ENCODE results near the gene FAT1.
A peak's percentile ranks its signal among the peaks of the same experiment; 100 is the strongest.
"Not testable (repeated sequence)": the region's sequence is repeated elsewhere in the genome, so short reads cannot be mapped to it uniquely, and the experiment has no call there.

Gene FAT1, protein sequence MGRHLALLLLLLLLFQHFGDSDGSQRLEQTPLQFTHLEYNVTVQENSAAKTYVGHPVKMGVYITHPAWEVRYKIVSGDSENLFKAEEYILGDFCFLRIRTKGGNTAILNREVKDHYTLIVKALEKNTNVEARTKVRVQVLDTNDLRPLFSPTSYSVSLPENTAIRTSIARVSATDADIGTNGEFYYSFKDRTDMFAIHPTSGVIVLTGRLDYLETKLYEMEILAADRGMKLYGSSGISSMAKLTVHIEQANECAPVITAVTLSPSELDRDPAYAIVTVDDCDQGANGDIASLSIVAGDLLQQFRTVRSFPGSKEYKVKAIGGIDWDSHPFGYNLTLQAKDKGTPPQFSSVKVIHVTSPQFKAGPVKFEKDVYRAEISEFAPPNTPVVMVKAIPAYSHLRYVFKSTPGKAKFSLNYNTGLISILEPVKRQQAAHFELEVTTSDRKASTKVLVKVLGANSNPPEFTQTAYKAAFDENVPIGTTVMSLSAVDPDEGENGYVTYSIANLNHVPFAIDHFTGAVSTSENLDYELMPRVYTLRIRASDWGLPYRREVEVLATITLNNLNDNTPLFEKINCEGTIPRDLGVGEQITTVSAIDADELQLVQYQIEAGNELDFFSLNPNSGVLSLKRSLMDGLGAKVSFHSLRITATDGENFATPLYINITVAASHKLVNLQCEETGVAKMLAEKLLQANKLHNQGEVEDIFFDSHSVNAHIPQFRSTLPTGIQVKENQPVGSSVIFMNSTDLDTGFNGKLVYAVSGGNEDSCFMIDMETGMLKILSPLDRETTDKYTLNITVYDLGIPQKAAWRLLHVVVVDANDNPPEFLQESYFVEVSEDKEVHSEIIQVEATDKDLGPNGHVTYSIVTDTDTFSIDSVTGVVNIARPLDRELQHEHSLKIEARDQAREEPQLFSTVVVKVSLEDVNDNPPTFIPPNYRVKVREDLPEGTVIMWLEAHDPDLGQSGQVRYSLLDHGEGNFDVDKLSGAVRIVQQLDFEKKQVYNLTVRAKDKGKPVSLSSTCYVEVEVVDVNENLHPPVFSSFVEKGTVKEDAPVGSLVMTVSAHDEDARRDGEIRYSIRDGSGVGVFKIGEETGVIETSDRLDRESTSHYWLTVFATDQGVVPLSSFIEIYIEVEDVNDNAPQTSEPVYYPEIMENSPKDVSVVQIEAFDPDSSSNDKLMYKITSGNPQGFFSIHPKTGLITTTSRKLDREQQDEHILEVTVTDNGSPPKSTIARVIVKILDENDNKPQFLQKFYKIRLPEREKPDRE (N-terminal part only)

DNA sequence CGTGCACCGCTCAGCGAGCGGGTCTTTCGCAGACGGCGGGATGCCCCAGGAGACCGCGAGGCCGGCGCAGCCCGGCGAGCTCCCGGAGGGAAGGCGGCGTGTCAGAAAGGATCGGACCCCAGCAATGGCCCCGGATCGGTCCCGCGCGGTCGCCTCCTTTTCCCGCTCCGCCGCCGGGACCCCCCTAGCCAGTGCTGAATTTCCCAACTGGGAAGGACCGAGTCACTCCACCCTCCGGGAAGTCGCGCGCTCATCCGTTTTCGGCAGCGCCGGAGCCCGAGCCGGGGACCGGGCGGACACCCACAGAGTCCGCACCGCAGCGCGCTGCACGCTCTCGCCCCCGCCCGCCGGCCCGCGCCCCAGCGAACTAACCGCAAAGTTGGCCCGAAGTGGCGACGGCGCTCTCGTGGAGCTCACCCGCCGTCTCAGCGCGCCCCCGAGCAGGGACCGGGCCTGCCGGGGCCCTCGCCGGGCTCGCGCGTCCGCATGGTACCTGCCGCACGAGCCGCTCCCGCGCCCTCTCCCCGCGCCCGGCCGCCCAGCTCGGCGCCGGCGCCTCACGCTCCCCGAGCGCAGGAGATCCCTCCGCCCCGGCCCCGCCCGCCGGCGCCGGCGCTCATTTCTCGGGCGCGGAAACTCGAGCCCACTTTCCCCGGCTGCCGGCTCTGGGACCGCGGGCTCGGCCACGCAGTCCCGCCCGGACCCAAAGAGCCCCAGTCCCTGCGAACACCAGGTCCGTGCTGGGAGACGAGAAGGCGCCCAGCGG is at the start of gene FAT1:
FAT1 (minus strand) TSS at position 565 of the 766 bp plus-strand sequence. CDS start 14,029 bp downstream, outside the sequence.
- DNase-seq (ENCODE audit: low spot score) = peak; percentile 85

GRCh38 chr4:186772936-186773487 is 49.4 kb upstream of the FAT1 start:
- DNase-seq (ENCODE audit: low spot score) = no peak

GRCh38 chr4:186771624-186772023 is 48.0 kb upstream of the FAT1 start:
- no peak for DNase-seq (ENCODE audit: low spot score)

DNA sequence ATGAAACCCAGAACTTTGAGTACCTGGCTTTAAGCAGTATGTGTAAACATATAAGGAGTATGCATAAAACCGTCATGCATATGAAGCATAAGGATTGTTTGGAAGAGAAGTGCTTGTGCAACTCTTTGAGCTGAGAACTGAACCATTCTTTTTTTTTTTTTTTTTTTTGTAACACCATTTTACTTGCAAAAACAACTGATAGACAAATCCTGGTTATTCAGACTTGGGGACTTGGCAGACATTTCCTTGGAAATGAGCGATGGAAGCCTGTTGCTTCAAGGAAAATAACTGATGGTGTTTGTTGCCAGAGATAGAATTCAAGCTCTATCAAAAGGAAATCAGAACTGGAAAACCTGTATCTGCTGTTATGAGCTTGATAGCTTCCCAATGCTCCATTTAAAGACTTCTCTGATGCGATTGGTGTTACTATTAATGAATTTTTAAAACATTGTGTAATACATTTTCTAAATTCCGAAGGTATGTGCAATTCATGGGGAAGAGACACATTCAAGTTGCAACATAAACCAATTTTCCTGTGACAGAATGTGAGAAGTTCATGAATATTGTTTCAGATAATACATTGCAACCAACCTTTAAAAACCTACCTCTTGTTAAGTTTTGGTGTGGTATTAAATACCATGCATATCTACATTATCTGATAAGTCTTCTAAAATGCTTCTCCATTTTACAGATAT is 47.0 kb upstream of the FAT1 start:
- DNase-seq (ENCODE audit: low spot score) = no peak

GRCh38 chr4:186767794-186768193 is 44.1 kb upstream of the FAT1 start:
- DNase-seq (ENCODE audit: low spot score) = no peak

DNA sequence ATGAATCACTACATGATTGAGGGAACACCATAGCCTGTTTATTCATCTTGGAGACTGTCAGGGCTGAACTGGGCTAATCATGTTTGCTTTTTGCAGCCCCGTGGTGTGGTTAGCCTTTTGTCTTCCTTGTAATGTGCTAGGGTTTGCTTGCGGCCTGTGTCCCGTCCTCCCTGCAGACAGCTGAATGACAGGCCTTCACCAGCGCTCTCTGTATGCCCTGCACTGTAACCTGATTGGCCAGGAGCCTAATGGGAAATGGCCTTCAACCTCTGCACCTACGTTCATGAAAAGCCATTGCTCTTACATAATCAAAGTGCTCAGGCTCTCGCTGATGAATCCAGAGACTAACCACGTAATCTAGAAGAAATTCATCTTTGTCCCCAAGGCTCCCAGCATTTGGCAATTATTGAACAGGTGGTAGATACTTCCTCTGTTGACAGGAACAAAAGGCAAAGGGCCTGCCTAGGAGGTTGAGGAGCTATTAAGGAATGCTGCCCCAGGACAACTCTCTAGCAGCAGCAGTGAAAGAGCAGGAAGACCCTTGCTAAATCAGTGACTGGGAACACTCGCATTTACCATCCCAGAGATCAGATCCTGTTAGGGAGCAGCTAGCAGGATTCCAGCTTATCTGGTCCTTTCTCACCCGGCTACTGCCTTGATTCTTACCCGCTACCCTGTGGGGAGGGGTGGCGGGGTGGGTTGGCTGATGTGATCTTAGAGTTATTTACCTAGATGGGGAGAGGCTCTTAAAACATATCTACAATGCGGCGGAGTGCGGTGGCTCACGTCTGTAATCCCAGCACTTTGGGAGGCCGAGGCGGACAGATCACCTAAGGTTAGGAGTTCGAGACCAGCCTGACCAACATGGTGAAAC is 42.3 kb upstream of the FAT1 start:
- DNase-seq (ENCODE audit: low spot score) = peak; percentile 47

DNA sequence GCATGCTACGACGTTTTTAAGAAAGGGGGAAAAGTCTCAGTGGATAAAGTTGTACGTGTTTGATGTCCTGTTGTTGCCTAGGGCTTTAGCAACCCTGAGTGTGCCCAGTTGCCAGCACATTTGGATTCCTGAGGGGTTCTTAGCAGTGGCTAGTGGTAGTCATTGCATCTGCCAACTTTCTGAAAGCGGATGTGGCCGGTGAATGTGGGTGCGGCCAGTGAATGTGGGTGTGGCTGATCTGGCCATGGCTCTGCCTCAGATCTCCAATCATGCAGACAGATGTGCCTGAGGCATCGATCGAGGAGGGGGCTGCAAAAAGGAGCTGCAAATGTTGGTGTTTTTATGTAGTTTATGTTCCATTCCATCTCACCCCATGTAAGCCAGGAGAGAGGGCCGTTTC is 41.5 kb upstream of the FAT1 start:
- peak; percentile 55 for DNase-seq (ENCODE audit: low spot score)

DNA sequence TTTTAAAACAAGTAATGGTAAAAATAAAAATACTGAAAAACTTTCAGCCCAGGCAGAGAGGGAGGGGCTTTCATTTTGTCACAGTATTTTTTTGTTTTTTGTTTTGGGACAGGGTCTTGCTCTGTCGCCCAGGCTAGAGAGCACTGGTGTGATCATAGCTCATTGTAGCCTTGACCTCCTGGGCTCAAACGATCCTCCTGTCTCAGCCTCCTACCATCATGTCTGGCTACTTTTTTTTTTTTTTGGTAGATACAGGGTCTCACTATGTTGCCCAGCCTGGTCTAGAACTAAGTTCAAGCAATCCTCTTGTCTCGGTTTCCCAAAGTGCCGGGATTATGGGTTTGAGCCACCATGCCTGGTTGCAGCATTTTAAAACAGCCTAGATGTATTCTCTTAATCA is 40.8 kb upstream of the FAT1 start:
- no peak for DNase-seq (ENCODE audit: low spot score)

DNA sequence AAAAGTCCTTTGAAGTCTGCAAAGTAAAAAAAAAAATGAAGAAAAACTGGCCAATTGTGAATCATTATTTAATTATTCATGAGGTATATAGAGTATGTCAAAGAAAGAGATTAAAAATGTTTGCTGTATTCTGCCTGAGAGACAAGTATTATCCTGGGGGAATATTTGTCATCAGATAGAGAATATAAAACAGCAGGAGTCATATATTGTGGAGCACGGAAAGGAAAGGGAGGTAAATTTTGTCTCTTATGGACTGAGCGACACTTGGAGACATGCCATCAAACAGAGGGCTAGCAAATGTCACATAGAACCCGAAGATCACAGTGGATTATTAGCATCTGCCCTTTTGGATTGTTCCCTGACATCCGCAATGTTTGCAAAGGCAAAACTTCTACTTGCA is 39.2 kb upstream of the FAT1 start:
- DNase-seq (ENCODE audit: low spot score) = no peak

DNA sequence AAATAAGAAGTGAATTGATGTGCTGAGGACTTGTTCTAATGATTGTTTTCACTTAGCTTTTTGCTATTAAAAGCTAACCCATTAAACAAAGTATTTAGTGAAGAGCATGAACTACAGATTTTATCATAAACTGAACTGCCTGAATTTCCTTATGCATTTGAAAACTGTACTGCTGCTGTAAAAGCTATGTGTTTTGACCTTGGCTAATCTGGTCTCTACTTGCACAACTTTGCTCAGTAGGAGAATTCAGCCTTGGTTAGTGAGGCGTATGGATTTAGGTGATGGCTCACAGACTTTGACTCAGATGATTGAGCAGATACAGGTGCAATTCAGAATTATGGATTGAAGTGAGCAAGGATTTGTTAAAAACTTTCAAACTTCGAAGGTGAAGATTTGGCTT is 38.7 kb upstream of the FAT1 start:
- no peak for DNase-seq (ENCODE audit: low spot score)

DNA sequence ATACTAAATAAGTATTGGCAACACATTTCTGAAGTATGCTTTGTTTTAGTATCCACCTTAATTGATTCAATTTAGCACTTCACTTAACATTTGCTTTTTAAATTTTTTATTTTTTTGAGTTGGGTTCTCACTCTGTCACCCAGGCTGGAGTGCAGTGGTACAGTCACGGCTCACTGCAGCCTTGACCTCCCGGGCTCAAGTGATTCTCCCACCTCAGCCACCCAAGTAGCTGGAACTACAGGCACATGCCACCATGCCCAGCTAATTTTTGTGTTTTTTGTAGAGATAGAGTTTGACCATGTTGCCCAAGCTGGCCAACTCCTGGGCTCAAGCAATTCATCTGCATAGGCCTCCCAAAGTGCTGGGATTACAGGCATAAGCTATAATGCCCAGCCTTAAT is 38.3 kb upstream of the FAT1 start:
- not testable (repeated sequence) for DNase-seq (ENCODE audit: low spot score)

- no peak for DNase-seq (ENCODE audit: low spot score)
Measured at GRCh38 chr4:186761393-186761792, 37.7 kb upstream of the FAT1 start.

GRCh38 chr4:186760576-186760975 is 36.9 kb upstream of the FAT1 start:
- DNase-seq (ENCODE audit: low spot score) = no peak

DNA sequence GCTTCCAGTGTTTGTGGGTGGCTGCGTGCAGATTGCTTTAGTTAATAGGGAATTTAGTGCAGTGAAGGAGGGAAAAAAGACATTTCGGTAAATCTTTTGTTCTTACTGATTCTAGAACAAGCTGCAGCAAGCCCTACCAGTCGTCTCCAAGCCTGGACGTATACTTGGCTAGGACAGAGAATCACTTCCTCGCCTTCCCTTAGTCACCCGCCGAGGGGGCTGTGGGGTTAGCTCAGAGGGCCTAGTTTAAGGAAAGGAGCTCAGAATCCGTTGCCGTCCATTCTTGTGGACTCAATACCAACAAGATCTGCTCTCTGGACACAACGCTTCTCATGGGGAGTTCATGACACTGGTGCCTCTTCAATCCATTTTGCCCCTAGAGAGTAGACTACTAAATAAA is 36.3 kb upstream of the FAT1 start:
- DNase-seq (ENCODE audit: low spot score) = no peak

DNA sequence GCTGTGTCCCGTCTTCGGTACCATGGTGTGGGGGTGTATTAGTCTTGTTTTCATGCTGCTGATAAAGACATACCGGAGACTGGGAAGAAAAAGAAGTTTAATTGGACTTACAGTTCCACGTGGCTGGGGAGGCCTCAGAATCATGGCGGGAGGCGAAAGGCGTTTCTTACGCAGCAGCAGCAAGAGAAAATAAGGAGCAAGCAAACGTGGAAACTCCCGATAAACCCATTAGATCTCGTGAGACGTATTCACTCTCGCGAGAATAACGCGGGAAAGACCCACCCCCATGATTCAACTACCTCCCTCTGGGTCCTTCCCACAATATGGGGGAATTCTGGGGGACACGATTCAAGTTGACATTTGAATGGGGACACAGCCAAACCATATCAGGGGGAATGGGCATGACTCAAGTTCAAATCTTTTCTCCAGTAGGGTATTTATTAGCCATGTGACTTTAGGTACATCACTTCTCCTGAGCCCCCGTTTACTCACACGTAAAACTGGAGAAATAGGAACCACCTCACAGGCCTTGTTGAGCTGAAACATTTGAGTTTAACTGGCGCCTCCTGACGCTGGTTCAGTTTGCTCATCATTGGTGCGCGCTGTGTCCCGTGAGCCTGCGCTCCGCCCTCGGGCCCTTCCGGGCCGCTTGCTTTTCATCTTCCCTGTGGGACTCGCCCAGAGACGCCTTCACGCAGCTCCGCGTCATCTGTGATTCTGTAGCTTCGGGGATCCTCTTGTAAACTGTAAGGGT is 35.5 kb upstream of the FAT1 start:
- DNase-seq (ENCODE audit: low spot score) = no peak

DNA sequence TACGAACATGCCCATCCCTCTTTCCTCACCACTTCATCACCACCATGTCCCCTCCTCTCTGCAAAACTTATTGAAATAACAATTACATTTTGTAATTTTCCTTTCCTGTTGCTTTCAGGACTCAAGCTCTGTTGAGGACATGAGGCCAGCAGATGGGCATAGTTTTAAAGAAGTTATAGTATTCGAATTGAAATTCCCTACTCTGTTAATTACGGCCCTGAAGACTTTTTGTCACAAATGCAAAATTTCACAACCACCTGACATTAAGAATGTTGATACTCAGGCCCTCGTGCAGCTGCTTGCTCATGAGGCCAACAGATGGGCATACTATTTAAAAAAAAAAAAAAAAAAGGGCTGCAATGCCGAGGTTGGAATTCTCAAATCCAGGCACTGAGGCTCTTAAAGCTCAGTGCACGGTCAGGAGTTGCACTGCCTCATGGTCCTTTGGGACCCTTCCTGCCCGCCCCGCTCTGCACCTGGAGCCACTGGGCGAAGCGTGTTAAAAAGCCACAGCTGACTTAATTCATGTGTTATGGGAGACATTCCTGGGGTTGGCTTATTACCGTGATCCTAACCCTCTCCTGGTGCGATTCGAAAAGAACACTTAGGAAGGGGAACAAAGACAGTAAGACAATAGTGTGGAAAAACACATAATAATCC is 34.2 kb upstream of the FAT1 start:
- DNase-seq (ENCODE audit: low spot score) = no peak

DNA sequence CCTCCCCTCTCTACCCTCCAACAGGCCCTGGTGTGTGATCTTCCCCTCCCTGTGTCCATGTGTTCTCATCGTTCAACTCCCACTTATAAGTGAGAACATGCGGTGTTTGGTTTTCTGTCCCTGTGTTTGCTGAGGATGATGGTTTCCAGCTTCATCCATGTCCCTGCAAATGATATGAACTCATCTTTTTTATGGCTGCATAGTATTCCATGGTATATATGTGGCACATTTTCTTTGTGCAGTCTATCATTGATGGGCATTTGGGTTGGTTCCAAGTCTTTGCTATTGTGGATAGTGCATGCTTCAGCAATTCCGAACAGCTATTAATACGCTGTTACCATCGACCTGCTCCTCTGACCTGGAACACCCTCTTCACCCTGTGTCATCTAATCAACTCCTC is 32.9 kb upstream of the FAT1 start:
- not testable (repeated sequence) for DNase-seq (ENCODE audit: low spot score)
